ENCODE data around the gene FBXL19. TPM values are rescaled to one million over a fixed set of nuclear protein-coding genes. Genes with fewer than 3 reads are reported as not detected.
A peak's percentile ranks its signal among the peaks of the same experiment; 100 is the strongest.

Gene FBXL19
- total RNA-seq, 1 donor from 2014 or later = 7.9 TPM

- Histone ChIP-seq H3K27me3 (ENCODE audit: control insufficient read depth, insufficient read depth, low read length) (no peaks in the 10 kb centered on the region), H3K4me3 (ENCODE audit: low read depth, low read length) (peak overlapping the region; percentile 42), H3K36me3 (ENCODE audit: control insufficient read depth, insufficient read depth, low read length) (peaks cover 12% of the 10 kb centered on the region)
- FAIRE-seq (no peak), DNase-seq (ENCODE audit: low read depth) (peak; percentile 39)
- TF ChIP-seq CTCF (IDR thresholded peaks at IDR 0.05; ENCODE audit: insufficient read depth, low read length, severe bottlenecking) = peak; percentile 70
Measured at GRCh38 chr16:30985401-30986128, 62.2 kb downstream of the FBXL19 start.

GRCh38 chr16:30986129-30986991 lies 63.0 kb downstream of the FBXL19 start:
- Histone ChIP-seq H3K27me3 (ENCODE audit: control insufficient read depth, insufficient read depth, low read length) (no peaks in the 10 kb centered on the region), H3K4me3 (ENCODE audit: low read depth, low read length) (no peak overlapping the region), H3K36me3 (ENCODE audit: control insufficient read depth, insufficient read depth, low read length) (peaks cover 9% of the 10 kb centered on the region)
- no peak for TF ChIP-seq CTCF (IDR thresholded peaks at IDR 0.05; ENCODE audit: insufficient read depth, low read length, severe bottlenecking)
- FAIRE-seq (no peak), DNase-seq (ENCODE audit: low read depth) (no peak)

- H3K4me3 ChIP-seq (ENCODE audit: low read depth, low read length) = no peak overlapping the region
- peaks cover 6% of the 10 kb centered on the region for H3K36me3 ChIP-seq (ENCODE audit: control insufficient read depth, insufficient read depth, low read length)
- TF ChIP-seq CTCF (IDR thresholded peaks at IDR 0.05; ENCODE audit: insufficient read depth, low read length, severe bottlenecking) = no peak
- FAIRE-seq (no peak), DNase-seq (ENCODE audit: low read depth) (no peak)
- no peaks in the 10 kb centered on the region for H3K27me3 ChIP-seq (ENCODE audit: control insufficient read depth, insufficient read depth, low read length)
Measured at GRCh38 chr16:30987581-30988190, 64.3 kb downstream of the FBXL19 start.

- no peak for DNase-seq (ENCODE audit: low read depth)
- Histone ChIP-seq H3K36me3 (ENCODE audit: control insufficient read depth, insufficient read depth, low read length) (peaks cover 2% of the 10 kb centered on the region), H3K4me3 (ENCODE audit: low read depth, low read length) (no peak overlapping the region), H3K27me3 (ENCODE audit: control insufficient read depth, insufficient read depth, low read length) (no peaks in the 10 kb centered on the region)
- no peak for TF ChIP-seq CTCF (IDR thresholded peaks at IDR 0.05; ENCODE audit: insufficient read depth, low read length, severe bottlenecking)
- no peak for FAIRE-seq
Measured at GRCh38 chr16:30989469-30990047, 66.2 kb downstream of the FBXL19 start.

GRCh38 chr16:30990105-30990504 lies 66.7 kb downstream of the FBXL19 start:
- TF ChIP-seq CTCF (IDR thresholded peaks at IDR 0.05; ENCODE audit: insufficient read depth, low read length, severe bottlenecking) = no peak
- FAIRE-seq (no peak), DNase-seq (ENCODE audit: low read depth) (no peak)
- Histone ChIP-seq H3K4me3 (ENCODE audit: low read depth, low read length) (no peak overlapping the region), H3K36me3 (ENCODE audit: control insufficient read depth, insufficient read depth, low read length) (no peaks in the 10 kb centered on the region), H3K27me3 (ENCODE audit: control insufficient read depth, insufficient read depth, low read length) (no peaks in the 10 kb centered on the region)

All from bronchial epithelial cell (primary cell).